DOHH2 (cell line): ENCODE data around the gene EIF3F.

ENCODE experiments used
- CTCF ChIP-seq: fragments of 200-600 bp; sonication (generic); IDR thresholded peaks from one replicate; pipeline ENCODE4 v1.5.1; 2014; ENCODE audit warnings: antibody characterized with exemption, mild to moderate bottlenecking, low read depth, low read length; ENCODE audit not compliant: poor library complexity, severe bottlenecking
- EZH2phosphoT487 ChIP-seq: fragments of 200-600 bp; sonication (generic); IDR thresholded peaks from 2 replicates; pipeline ENCODE4 v1.6.1; 2017; ENCODE audit warnings: borderline replicate concordance, mild to moderate bottlenecking, antibody characterized with exemption, low read length, moderate library complexity, mixed read lengths

DNA sequence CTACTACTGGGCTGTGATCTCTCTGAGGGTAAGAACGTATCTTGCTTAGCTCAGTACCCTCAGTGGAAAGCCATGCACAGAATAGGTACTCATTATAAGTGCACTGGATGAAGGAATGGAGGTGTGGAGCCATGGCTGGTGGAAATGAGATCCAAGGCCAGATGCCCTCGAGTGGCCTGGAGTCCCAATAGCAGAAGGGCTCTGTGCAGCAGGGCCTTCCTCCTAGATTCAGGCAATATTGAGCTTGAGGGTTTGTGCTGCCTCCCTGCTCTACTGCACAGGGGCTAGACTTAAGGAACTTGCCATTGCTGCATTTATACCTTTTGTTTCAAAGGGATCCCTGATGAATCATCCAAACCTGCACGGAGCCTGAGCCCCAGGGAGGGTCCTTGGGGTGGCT is 60.2 kb downstream of the EIF3F start:
- TF ChIP-seq EZH2phosphoT487 (no peak), CTCF (no peak)
